ENCODE results near the gene RBM15B. TPM values are rescaled to one million over a fixed set of nuclear protein-coding genes. Genes with fewer than 3 reads are reported as not detected.

Gene RBM15B
- polyA plus RNA-seq, 2 of the 4 experiments (the other 2 are of a cell fraction) = 7.9 to 17.0 TPM

- no peak for TF ChIP-seq HMGXB4 (CRISPR knock-in tag; IDR thresholded peaks at IDR 0.05; ENCODE audit: borderline replicate concordance)
- TF ChIP-seq KDM1A (IDR thresholded peaks at IDR 0.05; ENCODE audit: low read depth) = no peak
- no peak for TF ChIP-seq JUN (IDR thresholded peaks at IDR 0.05)
- TF ChIP-seq CTCF (IDR thresholded peaks at IDR 0.05) = no peak
- TF ChIP-seq MAX (IDR thresholded peaks at IDR 0.05) = no peak
- no peak for TF ChIP-seq E2F6 (IDR thresholded peaks at IDR 0.05; ENCODE audit: borderline replicate concordance, low read depth)
- no peak for TF ChIP-seq NPAS2 (CRISPR knock-in tag; IDR thresholded peaks at IDR 0.05; ENCODE audit: borderline replicate concordance)
- TF ChIP-seq CBX8 (IDR thresholded peaks at IDR 0.05) = no peak
- TF ChIP-seq NFE2L2 (conservative IDR thresholded peaks at IDR 0.05; ENCODE audit: low read length) = no peak
- TF ChIP-seq RAD21 (conservative IDR thresholded peaks at IDR 0.05 in 1 of 2, IDR thresholded peaks at IDR 0.05 in 1 of 2) = no peak
Observed at GRCh38 chr3:51375571-51375970, 15.5 kb upstream of the RBM15B start (continued).

GRCh38 chr3:51378065-51378464 is 13.0 kb upstream of the RBM15B start:
- CTCF ChIA-PET = interaction anchor here (3.0 to 13.9 kb wide), 3 partner anchors 11 to 761 kb away, joined by 10 to 115 read pairs (median 28); partner anchors contain the start of gene MAPKAPK3
- whole genome bisulfite sequencing (ENCODE audit: missing lambda C conversion rate) = 90% methylated on average over 5 of the region's 5 CpGs
- H3K4me2 ChIP-seq = no peak overlapping the region

GRCh38 chr3:51378726-51379125 is 12.4 kb upstream of the RBM15B start:
- TF ChIP-seq MAX (IDR thresholded peaks at IDR 0.05) (no peak), CHD2 (IDR thresholded peaks at IDR 0.05; ENCODE audit: low read length, partially characterized antibody) (no peak), EHMT2 (IDR thresholded peaks at IDR 0.05; ENCODE audit: low read depth) (no peak)
- ChIA-PET CTCF (interaction anchor here (5.3 to 13.9 kb wide), 2 partner anchors 11 to 762 kb away, joined by 28 to 115 read pairs; partner anchors contain the start of gene MAPKAPK3), POLR2A (no interaction called here)
- FAIRE-seq = no peak
- Histone ChIP-seq H3K27ac (no peak overlapping the region), H3K9me3 (no peaks in the 10 kb centered on the region), H3K4me2 (no peak overlapping the region), H3K4me1 (peaks cover 7% of the 10 kb centered on the region; the same call in 2 of the 3 replicates), H3K4me3 (no peak overlapping the region)
- WGBS (ENCODE audit: missing lambda C conversion rate) = no CpG with 5 or more reads among the region's 2 CpGs
- no peak for ATAC-seq
- DNase-seq (ENCODE audit: low read depth in 1 of 2, low spot score in 1 of 2) = no peak

More at GRCh38 chr3:51378065-51378464, 13.0 kb upstream of the RBM15B start:
- TF ChIP-seq NFE2L2 (conservative IDR thresholded peaks at IDR 0.05; ENCODE audit: low read length) = no peak
- no peak for TF ChIP-seq HOXB5 (CRISPR knock-in tag; IDR thresholded peaks at IDR 0.05)
- no peak for TF ChIP-seq POLR2AphosphoS2 (conservative IDR thresholded peaks at IDR 0.05; ENCODE audit: low read length)
- TF ChIP-seq HEYL (CRISPR knock-in tag; IDR thresholded peaks at IDR 0.05) = no peak
- no peak for TF ChIP-seq NR3C1 (IDR thresholded peaks at IDR 0.05)
- TF ChIP-seq EHF (CRISPR knock-in tag; IDR thresholded peaks at IDR 0.05) = no peak
- TF ChIP-seq CBX2 (IDR thresholded peaks at IDR 0.05; ENCODE audit: borderline replicate concordance, low read depth) = no peak
- TF ChIP-seq SMC3 (IDR thresholded peaks at IDR 0.05) = no peak
- no peak for TF ChIP-seq CEBPB (IDR thresholded peaks at IDR 0.05)
- TF ChIP-seq POLR2A (IDR thresholded peaks at IDR 0.05; ENCODE audit: low read length) = no peak
- Histone ChIP-seq H3K27ac (no peak overlapping the region), H3K4me3 (no peak overlapping the region), H3K4me1 (peaks cover under 1% of the 10 kb centered on the region; the same call in 2 of the 3 replicates), H3K9me3 (no peaks in the 10 kb centered on the region)
- DNase-seq (ENCODE audit: low read depth in 1 of 2, low spot score in 1 of 2) (no peak), FAIRE-seq (no peak), ATAC-seq (no peak)
- POLR2A ChIA-PET = no interaction called here

Measured in A549 (cell line).